HEK293 (cell line): ENCODE results near the gene KLHDC9.
A peak's percentile ranks its signal among the peaks of the same experiment; 100 is the strongest.
"Not testable (repeated sequence)": the region's sequence is repeated elsewhere in the genome, so short reads cannot be mapped to it uniquely, and the experiment has no call there.

Experiments
- CTCF ChIP-seq: fragments of 450-650 bp; formaldehyde crosslinking; IDR thresholded peaks from 2 replicates; pipeline ENCODE4 v1.5.1; 2016; ENCODE audit warnings: missing biosample characterization, missing genetic modification characterization
- GLI2 ChIP-seq: fragments of 450-650 bp; formaldehyde crosslinking; IDR thresholded peaks from 2 replicates; pipeline ENCODE4; 2017; ENCODE audit warnings: missing biosample characterization, missing genetic modification characterization, low read depth, borderline replicate concordance
- TCF7L2 ChIP-seq: IDR thresholded peaks from 2 replicates; pipeline ENCODE4 v1.6.1; 2011; ENCODE audit warnings: low read depth, mild to moderate bottlenecking, inconsistent platforms, low read length, moderate library complexity, borderline replicate concordance
- ZBTB21 ChIP-seq: fragments of 450-650 bp; formaldehyde crosslinking; IDR thresholded peaks from 2 replicates; pipeline ENCODE4 v1.5.1; 2017; ENCODE audit warnings: missing biosample characterization, missing genetic modification characterization
- ZBTB6 ChIP-seq: fragments of 450-650 bp; formaldehyde crosslinking; IDR thresholded peaks from 2 replicates; pipeline ENCODE4 v1.5.1; 2017; ENCODE audit warnings: missing biosample characterization, missing genetic modification characterization
- ZNF146 ChIP-seq: fragments of 450-650 bp; formaldehyde crosslinking; IDR thresholded peaks from 2 replicates; pipeline ENCODE4 v1.5.1; 2016; ENCODE audit warnings: missing biosample characterization, missing genetic modification characterization
- ZNF350 ChIP-seq: fragments of 450-650 bp; formaldehyde crosslinking; IDR thresholded peaks from 2 replicates; pipeline ENCODE4 v1.5.0; 2017; ENCODE audit warnings: missing biosample characterization, mild to moderate bottlenecking, missing genetic modification characterization
- ZNF529 ChIP-seq: fragments of 450-650 bp; formaldehyde crosslinking; IDR thresholded peaks from 2 replicates; pipeline ENCODE4 v1.5.1; 2017; ENCODE audit warnings: missing genetic modification characterization, missing biosample characterization; ENCODE audit not compliant: insufficient replicate concordance

- TF ChIP-seq CTCF (tag by site-specific recombination); ZNF529; ZBTB6 (tag by site-specific recombination); ZNF350 (tag by site-specific recombination); GLI2 (tag by site-specific recombination); TCF7L2; ZNF146 (tag by site-specific recombination): not testable (repeated sequence)
- TF ChIP-seq ZBTB21, result peak; percentile 51; the same call in 1 of the 2 replicates
Observed at GRCh38 chr1:161065681-161066080, 32.5 kb upstream of the KLHDC9 start.
